Measurements from ENCODE around the gene C11orf21.

The C11orf21 gene

GRCh38 chr11:2260491-2261364, 41.0 kb downstream of the C11orf21 start:
- no peak for DNase-seq (ENCODE audit: low read depth in 3 of 3)

GRCh38 chr11:2259897-2260451, 41.7 kb downstream of the C11orf21 start:
- DNase-seq (ENCODE audit: low read depth in 3 of 3), result no peak

GRCh38 chr11:2259466-2259830, 42.3 kb downstream of the C11orf21 start:
- DNase-seq (ENCODE audit: low read depth in 3 of 3), result no peak

- no peak for DNase-seq (ENCODE audit: low read depth in 3 of 3)
These were observed 42.9 kb downstream of the C11orf21 start for GRCh38 chr11:2258501-2259465.

GRCh38 chr11:2256951-2257700, 44.6 kb downstream of the C11orf21 start:
- DNase-seq (ENCODE audit: low read depth in 3 of 3), result no peak

GRCh38 chr11:2256293-2256913, 45.3 kb downstream of the C11orf21 start:
- DNase-seq (ENCODE audit: low read depth in 3 of 3), result no peak

- no peak for DNase-seq (ENCODE audit: low read depth in 3 of 3)
These were observed 49.7 kb downstream of the C11orf21 start for GRCh38 chr11:2252018-2252417.

- no peak for DNase-seq (ENCODE audit: low read depth in 3 of 3)
These were observed 50.6 kb downstream of the C11orf21 start for GRCh38 chr11:2251138-2251537.

- no peak for DNase-seq (ENCODE audit: low read depth in 3 of 3)
These were observed 51.2 kb downstream of the C11orf21 start for GRCh38 chr11:2250485-2250884.

GRCh38 chr11:2250041-2250440, 51.7 kb downstream of the C11orf21 start:
- DNase-seq (ENCODE audit: low read depth in 3 of 3), result no peak

GRCh38 chr11:2249189-2249916, 52.4 kb downstream of the C11orf21 start:
- no peak for DNase-seq (ENCODE audit: low read depth in 3 of 3)

GRCh38 chr11:2248762-2249161, 53.0 kb downstream of the C11orf21 start:
- DNase-seq (ENCODE audit: low read depth in 3 of 3), result no peak

GRCh38 chr11:2248242-2248641, 53.5 kb downstream of the C11orf21 start:
- no peak for DNase-seq (ENCODE audit: low read depth in 3 of 3)

GRCh38 chr11:2247496-2247895, 54.2 kb downstream of the C11orf21 start:
- DNase-seq (ENCODE audit: low read depth in 3 of 3), result no peak
